HG03457 (cell line): ENCODE data around the gene WDR87.
"Not testable (repeated sequence)": the region's sequence is repeated elsewhere in the genome, so short reads cannot be mapped to it uniquely, and the experiment has no call there.

Experiments used
- ATAC-seq: cut with Tn5 transposase; IDR thresholded peaks from one replicate; pipeline ENCODE4 v1.9.1; 2021; ENCODE audit warnings: moderate number of reproducible peaks; ENCODE audit not compliant: unreplicated experiment

WDR87 gene

GRCh38 chr19:37893845-37894575, 12.4 kb downstream of the WDR87 start:
- no peak for ATAC-seq

DNA sequence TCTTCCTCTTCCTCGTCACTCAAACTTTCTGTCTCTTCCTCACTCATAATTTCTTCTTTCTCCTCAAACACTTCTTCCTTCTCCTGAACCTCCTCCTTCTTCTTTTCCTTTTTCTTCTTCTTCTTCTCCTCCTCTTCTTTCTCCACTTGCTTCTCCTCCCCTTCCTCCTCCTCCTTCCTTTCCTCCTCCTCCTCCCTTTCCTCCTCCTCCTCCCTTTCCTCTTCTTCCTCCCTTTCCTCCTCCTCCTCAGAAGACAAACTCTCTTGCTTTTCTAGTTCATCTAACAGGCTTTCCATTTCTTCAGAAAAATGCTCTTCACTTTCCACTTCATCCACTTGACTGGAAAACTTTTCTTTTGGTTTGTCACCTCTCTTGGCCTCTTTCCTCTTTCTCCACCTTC, 19.8 kb downstream of the WDR87 start:
- no peak for ATAC-seq

DNA sequence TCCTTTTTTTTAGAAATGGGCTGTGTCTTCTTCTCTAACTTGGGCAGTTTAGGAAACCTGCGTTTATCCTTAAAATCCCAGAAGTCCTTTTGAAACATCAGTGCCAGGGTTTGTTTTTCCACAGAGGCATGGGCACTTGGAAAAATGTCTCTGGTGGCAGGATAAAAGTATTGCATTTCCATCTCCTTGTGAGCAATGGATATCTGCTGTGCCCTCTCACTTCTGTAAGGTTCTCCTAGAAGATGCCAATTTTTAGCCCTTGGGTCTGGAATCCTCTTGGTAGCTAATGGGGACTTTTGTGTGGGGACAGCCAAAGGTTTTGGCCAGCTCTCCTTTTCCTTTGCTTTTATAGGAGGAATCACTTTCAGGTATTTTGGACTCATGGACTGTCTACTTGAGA, 21.0 kb downstream of the WDR87 start:
- ATAC-seq = no peak

DNA sequence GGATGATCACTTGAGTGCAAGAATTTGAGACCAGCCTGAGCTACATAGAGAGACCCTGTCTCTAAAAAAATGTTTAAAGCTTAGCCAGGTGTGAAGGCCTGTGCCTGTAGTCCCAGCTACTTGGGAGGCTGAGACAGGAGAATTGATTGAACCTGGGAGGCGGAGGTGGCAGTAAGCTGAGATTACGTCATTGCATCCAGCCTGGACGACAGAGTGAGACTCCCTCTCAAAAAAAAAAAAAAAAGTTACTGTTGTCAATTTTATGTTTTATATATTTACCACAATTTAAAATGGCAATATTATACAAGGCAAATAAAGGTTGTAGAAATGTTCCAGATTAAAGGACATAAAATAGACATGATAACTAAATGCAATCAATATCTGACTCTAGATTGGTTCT, 29.2 kb downstream of the WDR87 start:
- no peak for ATAC-seq

DNA sequence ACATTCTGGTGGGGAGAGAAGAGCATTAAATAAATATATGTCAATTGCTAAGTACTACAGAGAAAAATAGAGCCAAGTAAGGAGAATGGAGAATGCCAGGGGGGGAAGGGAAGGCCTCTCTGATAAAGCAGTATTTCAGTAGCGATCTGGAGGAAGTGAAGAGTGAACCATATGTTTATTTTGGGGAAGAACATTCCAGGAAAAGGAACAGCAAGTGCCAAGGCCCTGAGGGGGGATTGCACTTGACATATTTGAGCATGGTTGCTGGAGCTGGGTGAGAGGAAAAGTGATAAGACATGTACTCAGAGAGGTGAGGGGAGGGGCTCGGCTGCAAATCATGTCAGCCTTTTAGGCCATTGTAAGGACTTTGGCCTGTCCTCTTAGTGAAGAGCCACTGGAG, 30.4 kb downstream of the WDR87 start:
- ATAC-seq = no peak

GRCh38 chr19:37874784-37875183, 31.6 kb downstream of the WDR87 start:
- ATAC-seq = no peak

- ATAC-seq = no peak
Measured at GRCh38 chr19:37872383-37872782, 34.0 kb downstream of the WDR87 start.

DNA sequence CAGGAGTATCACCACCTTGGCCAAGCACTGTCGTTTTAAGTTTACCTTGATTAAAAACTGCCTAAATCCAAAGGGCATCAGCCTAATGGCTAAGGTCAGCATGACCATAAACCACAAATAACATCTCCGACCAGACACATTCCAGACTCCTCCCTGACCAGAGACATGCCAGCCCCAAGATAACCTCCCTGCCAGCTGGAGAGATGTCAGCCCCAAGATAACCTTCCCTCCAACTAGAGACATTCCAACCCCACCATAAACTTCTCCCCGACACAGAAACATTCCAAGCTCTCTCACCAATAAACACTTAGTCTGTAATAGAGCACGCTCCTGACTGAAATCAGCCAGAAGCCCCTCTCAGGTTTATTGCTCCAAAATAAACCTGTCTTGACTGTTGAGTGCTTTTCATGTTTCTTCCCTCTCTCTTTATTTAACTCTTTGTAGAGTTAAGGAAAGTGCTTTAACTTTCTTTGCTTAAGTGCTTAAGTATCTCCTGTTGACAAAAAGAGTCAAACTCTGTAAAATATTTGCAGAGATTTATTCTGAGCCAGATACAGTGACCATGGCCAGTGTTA, 36.5 kb downstream of the WDR87 start:
- ATAC-seq = no peak

- no peak for ATAC-seq
Measured at GRCh38 chr19:37867831-37868230, 38.6 kb downstream of the WDR87 start.

DNA sequence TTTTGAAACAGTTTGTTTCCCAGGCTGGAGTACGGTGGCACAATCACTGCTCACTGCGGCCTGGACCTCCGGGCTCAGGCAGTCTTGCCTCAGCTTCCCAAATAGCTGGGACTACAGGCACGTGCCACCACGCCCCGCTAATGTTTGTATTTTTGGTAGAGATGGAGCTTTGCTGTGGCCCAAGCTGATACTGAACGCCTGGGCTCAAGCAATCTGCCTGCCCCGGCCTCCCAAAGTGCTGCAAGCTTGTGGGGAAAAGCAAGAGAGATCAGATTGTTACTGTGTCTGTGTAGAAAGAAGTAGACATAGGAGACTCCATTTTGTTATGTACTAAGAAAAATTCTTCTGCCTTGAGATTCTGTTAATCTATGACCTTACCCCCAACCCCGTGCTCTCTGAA, 40.5 kb downstream of the WDR87 start:
- ATAC-seq = not testable (repeated sequence)

DNA sequence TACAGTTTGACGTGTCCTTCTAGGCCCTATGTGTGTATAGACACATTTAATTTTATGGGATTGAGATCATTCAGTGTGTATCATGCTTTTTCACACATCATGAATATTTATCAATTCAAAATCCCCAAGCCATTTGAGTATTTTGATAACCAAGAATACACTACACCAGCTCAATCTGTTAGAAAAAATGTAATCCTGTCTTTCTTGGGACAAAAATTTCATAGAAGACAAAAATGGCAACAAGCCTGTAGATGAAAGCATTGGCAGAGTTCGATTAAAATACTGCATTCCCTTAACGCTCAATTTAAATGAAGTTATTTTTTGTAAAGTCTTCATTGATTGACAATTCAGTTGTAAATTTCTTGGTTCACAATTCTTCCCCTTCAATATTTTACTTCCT, 41.9 kb downstream of the WDR87 start:
- no peak for ATAC-seq

DNA sequence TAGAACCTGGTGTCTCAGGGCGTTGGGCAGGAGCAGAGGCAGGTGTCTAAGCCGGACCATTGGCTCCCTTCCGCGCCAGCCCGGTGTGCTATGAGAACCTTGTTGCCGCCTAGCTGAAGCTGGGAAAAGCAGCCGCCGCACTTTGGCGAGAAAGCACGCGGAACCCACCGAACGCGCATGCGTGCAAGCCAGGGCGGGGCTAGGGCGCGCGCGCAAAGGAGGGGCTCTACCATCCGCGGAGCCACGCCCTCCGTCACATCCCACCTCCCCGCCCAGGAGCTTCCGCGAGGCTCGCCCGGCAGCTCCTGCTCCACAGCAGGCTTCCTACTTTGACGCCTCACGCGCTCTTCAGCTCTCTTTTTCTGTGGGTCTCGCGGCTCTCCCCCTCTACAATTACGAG, 51.3 kb downstream of the WDR87 start:
- no peak for ATAC-seq

- ATAC-seq = no peak
Measured at GRCh38 chr19:37845932-37846331, 60.5 kb downstream of the WDR87 start.
